HG03558 (cell line): ENCODE data around the gene BTG3.

ENCODE experiments used
- ATAC-seq: cut with Tn5 transposase; IDR thresholded peaks from one replicate; pipeline ENCODE4 v1.9.1; 2021; ENCODE audit warnings: moderate number of reproducible peaks; ENCODE audit not compliant: unreplicated experiment; ENCODE audit errors: extremely low read depth

Gene BTG3

DNA sequence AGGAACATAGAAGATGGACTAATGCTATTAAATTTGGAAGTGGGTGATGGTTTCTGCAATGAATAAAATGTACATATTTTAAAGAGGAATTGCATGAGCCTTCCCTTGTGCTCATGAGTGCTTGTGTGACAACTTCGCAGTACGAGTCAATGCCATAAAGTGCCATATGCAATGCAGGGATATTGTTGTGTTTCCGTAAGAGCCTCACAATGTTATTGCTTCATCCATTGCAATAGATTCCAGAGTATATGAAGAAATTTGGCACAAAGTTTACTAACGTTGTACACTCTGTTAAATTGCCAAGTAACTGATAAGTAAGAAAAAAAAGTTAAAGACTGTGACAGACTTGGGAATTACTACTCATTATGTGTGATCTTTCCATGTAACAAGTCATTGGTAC, 22.3 kb downstream of the BTG3 start:
- no peak for ATAC-seq

DNA sequence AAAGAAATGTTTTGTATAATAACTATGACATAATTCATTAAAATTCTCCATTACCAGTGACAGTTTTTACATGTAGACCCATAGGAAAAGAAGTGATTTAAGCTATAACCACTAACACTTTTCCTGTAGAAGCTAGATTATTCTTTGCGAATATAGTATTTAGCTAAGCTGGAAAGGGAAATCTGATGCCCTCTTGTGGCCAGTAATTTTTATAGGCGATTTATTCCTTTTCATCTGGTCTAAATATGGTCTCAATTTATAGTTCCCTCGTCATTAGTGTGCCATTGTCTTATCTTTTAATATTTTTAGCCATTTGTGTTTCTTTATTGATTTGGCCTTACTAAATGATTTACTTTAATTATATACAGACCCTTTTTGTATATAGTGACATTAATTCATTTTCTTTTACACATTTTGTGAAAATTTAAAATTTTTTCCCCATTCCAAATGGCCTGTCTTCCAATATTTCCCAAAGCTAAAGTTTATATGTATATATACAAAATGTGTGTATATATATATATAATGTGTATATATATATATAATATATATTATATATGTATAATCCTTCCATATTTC, 26.7 kb downstream of the BTG3 start:
- ATAC-seq: no peak

DNA sequence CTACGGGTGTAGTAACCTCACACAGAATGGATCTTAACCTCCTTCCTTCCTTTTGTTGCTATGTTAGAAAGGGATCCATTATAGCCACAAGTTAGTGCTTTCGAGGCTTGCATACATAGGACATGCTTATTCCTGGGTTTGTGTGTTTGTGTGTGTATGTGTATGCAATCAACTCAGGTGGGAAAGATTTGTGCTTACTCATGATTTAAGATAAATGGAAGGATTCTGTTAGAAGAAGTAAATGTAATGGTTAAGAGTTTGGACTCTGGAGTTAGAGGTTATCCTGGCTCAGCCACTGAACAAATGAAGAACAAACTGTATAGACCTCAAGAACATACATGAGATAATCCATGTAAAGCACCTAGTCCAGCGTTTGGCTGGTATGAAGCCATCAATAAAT, 28.8 kb downstream of the BTG3 start:
- no peak for ATAC-seq

DNA sequence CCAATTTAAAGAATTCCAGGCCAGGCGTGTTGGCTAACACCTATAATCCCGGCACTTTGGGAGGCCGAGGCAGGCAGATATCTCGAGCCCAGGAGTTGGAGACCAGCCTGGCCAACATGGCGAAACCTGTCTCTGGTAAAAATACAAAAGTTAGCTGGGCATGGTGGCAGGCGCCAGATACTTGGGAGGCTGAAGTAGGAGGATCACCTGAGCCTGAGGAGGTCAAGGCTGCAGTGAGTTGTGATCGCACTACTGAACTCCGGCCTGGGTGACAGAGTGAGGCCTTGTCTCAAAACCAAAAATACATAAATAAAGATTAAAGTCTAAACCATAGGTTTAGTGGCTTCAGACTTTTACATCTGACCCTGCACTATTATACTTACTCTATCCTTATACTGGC, 32.4 kb downstream of the BTG3 start:
- ATAC-seq: no peak

DNA sequence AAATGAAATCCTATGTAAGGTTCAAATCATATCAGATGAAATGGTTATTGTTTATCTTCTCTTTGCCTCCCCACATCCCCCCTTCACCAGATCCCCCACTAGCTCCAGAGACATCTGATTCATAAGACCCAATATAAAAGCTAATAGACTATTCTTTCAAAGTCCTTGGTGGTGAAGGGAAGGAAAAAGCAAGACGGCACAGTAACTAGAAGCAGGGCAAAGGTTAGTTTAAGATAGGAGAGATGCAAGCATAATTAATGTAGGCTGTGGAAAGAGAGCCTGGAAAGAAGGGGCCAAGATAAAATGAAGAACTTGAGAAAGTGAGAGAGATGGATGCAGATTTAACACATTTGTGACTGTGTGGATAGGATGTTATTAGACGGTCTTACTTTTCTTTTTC, 33.8 kb downstream of the BTG3 start:
- ATAC-seq: no peak

DNA sequence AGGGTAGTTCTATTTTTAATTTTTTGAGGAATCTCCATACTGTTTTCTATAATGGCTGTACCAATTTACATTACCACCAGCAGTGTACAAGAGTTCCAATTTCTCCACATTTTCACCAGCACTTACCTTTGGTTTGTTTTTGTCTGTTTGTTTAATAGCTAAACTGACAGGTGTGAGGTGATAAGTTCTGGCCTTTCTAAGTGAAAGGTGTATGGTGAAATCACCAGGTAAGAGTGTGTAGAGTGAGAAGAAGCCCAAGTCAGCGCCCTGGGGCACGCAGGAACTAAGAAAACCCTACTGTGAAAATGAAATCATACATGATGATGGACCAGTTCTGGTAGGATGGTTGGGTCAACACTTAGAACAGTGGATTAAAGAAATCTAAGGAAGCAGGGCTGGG, 34.5 kb downstream of the BTG3 start:
- no peak for ATAC-seq

DNA sequence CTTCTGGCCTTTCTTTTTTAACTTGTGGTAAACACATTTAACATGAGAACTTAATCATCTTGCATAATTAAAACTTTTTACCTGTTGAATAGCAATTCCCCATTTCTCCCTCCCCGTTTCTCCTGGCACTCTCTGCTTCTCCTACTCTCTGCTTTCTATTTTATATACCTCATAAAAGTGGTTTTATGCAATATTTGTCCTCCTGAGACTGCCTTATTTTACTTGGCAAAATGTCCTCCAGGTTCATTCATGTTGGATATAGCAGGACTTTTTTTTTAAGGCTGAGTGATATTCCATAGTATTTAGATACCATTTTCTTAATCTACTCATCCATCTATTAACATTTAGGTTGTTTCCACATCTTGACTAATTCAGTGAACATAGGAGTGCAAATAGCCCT, 35.0 kb downstream of the BTG3 start:
- ATAC-seq: no peak

DNA sequence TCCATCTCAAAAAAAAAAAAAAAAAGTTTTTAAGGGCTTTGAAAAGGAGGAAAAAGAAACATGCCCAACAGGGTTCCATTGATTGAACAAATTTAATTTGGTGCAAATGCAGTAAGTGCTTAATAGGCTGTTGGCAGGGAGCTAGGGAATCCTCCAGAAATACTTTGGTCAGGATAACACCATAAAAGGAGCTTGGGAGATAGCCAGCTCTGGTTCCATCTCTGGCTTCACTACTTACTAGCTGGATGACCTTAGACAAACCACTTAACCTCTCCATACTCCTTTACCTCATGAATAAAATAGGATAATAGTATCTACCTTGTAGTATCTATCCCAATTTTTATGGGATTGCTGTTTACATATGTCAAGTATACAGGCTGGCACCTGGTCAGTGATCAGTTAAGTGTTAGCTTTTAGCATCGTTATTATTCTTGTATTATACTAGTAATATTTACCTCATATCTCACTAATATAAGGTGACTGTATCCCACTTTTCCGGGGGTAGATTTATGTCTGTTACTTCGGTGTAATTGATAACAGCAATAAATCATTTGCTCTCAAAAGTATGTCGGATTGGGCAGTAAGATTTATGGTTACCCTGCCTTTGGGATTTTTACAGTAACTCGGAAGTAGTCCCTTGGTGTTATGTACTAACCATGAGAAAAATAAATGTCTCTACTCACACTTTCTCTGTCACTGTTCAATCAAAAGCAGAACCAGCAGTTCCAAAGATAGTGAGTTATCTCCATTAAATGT, 36.4 kb downstream of the BTG3 start:
- no peak for ATAC-seq

DNA sequence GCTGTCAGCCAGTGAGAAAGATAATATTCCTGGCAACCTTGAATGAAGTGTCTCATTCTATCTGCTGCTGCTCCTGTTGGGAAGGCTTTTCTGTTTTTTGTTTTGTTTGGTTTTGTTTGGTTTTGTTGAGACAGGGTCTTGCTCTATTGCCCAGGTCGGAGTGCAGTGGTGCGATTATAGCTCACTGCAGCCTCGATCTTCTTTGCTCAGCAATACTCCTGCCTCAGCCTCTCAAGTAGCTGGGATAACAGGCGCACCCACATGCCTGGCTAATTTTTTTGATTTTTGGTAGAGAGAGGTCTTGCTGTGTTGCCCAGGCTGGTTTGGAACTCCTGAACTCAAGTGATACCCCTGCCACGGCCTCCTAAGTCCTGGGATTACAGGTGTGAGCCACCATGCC, 37.6 kb downstream of the BTG3 start:
- ATAC-seq: no peak

DNA sequence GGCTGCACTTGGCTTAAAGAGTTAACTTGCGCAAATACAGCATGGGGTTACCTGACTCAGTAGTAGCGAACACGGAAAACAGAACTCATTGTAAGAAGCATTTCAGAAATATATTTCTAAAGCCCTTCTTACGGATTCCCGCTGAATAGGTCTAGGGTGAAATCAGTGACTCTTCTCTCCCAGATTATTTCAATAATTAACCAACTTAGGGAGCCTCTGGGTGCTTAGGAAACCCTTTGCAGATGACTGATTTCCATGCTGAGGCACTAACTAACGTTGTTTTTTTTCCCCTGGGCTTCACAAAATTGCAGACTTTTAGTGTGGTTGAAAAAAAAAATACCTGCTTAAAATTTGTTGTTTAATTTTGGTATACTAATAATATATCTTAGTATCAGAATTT, 40.3 kb downstream of the BTG3 start:
- ATAC-seq: no peak

DNA sequence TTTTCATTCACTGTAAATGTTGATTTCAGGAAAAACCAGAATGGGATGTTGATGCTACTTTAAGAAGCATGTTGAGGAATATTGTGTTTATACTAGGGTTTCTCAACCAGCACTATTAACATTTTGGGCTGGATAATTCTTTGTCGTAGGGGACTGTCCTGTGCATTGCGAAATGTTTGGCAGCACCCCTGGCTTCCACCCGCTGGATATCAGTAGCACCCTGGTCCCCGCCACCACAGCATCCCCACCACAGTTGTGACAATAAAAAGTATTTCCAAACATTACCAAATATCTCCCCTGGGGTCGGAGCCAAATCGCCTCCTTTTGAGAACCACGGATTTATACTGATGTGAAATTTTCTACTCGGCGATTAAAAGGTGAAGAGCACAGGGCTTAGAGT, 41.9 kb downstream of the BTG3 start:
- ATAC-seq: no peak

DNA sequence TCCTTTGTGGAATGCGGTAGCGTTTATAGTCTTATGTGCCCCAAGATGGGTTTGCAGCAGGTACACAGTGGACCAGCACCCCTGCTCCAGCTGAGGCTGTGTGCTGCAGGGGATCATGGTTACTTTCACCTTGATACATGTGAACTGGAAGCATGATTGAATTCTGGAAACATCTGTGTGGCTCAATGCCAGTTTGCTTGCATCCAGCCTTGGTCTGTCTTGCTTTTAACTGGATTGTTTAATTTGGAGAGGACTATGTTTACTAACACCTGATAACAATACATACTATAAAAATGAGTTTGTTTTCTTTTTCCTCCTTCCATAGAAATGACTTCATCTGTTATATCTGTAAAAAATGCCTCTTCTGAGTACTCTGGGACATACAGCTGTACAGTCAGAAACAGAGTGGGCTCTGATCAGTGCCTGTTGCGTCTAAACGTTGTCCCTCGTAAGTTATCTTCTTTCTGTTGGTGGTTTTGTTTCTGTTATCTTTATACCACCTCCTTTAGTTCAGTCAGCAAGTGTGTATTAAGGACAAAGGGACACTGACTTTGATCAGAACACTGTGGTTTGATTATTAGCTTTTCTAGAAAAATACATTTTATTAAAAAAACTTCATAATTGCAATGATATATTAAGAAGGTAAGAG, 52.2 kb downstream of the BTG3 start:
- no peak for ATAC-seq

DNA sequence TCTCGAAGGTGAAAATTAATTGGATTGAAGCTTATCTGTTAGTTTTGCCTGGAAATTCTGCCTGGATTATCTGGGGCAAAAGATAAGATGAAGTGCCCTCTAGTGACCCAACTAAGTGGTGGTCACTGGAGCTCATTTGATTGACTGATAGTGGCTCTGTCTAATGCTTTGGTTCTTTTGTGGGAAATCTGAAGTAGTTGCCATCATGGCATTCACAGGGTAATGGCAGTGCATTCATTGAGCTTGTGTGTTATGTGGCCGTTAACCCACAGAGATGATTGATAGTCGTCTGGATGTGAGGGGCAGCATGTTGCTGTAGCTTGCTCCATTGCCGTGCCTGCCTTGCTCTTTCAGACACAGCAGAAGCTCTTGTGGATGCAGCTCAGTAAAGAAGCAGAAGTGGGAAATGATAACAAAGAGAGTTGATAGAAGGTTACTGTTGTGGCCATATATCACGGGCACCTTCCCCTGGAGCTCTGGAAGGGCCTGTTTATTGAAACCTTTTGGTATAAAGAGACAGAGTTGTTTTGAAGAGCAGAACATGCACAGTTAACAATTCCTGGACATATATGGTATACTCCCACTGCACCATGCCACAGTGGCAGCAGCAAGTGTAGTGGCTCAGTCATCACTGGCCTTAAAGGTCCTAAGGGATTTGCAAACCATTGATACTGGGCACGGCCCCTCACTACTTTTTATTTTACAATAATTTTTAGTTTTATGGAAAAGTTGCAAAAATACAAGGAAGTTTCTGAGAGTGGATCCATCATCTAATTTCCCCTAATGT, 57.8 kb downstream of the BTG3 start:
- no peak for ATAC-seq

DNA sequence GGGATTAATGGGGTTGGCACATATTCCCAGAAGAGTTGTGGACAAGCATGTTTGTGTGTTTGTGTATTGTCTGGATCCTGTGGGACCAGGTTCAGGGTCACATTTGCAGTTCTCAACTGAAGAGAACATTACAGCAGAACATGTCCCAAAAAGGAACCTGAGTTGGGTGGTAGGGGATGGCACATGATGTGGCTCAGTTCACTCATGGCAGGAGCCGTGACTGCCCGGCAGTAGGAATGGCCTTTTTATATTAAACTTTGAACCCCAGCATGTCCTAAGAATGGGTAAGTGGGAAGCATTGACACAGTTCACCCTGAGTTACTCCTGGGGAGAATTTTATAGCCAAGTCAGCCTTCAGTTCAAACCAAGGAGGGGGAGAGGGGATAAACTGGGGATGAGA, 58.6 kb downstream of the BTG3 start:
- no peak for ATAC-seq

DNA sequence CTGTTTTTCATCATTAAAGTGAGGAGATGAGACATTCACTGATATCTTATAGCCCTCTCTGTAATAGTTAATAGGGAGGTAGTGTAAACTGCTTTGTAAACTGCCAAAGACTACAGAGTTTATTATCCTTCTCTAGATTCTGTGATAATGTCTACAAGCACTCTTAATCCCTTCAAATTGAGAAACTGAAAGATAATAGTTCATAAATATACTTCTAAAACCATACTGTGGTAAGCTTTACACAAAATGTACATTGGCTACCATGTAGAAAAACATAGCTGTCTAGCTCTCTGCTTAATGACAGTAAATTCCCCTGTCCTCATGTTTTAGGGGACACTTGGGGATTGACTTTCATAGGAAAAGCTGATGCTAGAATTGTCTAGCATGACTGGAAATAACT, 60.3 kb downstream of the BTG3 start:
- no peak for ATAC-seq

DNA sequence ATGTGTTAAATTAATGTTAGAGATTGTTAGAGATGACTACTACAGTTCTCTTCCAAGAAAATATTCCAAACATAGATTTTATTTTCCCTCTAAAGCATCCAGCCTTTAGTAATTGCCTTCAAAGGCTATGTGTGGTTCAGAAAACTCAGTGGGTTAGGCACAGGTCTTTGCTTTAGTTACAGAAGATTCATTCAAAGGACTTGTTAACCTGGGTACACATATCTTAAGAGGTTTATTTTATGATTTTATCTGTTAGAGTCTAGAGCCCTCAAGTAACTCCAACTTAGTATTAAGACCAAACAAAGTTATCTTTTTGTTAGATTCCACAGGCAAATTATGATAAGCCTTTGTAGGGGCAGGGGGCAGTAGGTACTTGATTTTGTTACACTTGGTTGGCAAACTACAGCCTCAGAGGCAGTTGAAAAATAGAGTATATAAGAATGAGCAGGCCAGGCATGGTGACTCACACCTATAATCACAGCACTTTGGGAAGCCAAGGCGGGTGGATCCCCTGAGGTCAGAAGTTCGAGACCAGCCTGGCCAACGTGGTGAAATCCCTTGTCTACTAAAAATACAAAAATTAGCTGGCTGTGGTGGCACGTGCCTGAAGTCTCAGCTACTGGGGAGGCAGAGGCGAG, 61.9 kb downstream of the BTG3 start:
- ATAC-seq: no peak

DNA sequence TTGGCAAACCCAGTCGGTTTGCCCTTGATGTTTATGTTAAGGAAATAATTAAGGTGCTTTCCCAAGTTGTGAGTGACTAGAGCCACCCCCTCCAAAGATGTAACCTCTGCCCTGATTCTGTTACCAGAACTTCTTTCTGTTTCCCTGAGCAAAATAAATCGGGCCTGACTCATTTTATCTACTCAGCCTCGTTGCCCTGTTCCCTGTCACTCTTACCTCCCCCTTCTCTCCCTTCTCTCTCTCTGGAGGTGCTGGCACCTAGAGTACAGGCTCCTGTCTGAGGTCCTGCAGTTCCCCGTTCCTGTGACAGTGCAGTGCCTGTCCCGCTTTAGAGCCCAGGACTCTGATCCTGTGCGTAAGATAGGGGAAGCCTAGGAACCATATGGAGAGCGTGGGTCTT, 64.4 kb downstream of the BTG3 start:
- ATAC-seq: no peak

DNA sequence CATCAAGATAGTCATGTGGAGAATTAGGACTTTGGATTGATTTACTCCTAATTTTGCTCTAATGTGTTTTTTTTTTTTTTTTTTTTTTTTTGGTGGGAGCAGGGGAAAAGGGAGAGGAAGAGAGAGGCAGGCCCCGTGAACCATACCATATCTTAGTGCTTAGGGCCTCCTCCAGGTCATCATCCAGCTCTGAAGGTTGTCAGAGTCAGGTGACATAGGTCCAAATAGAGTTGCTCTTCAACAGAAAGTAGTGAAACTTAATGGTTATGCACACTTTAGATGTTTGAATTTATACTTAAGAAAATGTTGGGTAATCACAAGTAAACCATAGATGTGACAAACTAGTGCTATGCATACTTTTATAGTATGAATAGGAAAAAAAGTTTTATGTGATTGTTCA, 67.7 kb downstream of the BTG3 start:
- ATAC-seq: no peak
